GM20000 (cell line): Measurements from ENCODE around the gene IL3.

Source experiments
- DNase-seq: peaks from one replicate; pipeline ENCODE4 v3.0.0; 2012; ENCODE audit warnings: low spot score
- TF ChIP-seq, protein P1 (sequence below): IDR thresholded peaks from 2 replicates; pipeline ENCODE4 v1.5.1; 2012; ENCODE audit warnings: mild to moderate bottlenecking, control low read depth; ENCODE audit errors: extremely low read depth, missing control alignments

The IL3 gene, protein sequence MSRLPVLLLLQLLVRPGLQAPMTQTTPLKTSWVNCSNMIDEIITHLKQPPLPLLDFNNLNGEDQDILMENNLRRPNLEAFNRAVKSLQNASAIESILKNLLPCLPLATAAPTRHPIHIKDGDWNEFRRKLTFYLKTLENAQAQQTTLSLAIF

DNA sequence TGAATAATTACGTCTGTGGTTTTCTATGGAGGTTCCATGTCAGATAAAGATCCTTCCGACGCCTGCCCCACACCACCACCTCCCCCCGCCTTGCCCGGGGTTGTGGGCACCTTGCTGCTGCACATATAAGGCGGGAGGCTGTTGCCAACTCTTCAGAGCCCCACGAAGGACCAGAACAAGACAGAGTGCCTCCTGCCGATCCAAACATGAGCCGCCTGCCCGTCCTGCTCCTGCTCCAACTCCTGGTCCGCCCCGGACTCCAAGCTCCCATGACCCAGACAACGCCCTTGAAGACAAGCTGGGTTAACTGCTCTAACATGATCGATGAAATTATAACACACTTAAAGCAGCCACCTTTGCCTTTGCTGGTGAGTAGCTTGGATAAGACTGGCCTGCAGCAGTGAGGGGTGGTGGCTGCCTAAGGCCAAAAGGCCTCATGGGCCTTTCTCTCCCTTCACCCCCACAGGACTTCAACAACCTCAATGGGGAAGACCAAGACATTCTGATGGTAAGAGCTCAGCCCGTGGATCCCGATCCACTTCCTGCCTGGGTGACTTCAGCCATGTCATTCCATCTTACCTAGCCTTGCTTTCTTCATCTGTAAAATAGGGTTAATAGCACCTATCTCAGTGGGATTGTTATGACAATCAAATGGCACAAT, at the start of gene IL3:
IL3 (plus strand) TSS at position 155 of the 661 bp plus-strand sequence; CDS start at position 207, 52 bp downstream.
- TF ChIP-seq, protein P1, sequence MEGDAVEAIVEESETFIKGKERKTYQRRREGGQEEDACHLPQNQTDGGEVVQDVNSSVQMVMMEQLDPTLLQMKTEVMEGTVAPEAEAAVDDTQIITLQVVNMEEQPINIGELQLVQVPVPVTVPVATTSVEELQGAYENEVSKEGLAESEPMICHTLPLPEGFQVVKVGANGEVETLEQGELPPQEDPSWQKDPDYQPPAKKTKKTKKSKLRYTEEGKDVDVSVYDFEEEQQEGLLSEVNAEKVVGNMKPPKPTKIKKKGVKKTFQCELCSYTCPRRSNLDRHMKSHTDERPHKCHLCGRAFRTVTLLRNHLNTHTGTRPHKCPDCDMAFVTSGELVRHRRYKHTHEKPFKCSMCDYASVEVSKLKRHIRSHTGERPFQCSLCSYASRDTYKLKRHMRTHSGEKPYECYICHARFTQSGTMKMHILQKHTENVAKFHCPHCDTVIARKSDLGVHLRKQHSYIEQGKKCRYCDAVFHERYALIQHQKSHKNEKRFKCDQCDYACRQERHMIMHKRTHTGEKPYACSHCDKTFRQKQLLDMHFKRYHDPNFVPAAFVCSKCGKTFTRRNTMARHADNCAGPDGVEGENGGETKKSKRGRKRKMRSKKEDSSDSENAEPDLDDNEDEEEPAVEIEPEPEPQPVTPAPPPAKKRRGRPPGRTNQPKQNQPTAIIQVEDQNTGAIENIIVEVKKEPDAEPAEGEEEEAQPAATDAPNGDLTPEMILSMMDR, result no peak
- no peak for DNase-seq

DNA sequence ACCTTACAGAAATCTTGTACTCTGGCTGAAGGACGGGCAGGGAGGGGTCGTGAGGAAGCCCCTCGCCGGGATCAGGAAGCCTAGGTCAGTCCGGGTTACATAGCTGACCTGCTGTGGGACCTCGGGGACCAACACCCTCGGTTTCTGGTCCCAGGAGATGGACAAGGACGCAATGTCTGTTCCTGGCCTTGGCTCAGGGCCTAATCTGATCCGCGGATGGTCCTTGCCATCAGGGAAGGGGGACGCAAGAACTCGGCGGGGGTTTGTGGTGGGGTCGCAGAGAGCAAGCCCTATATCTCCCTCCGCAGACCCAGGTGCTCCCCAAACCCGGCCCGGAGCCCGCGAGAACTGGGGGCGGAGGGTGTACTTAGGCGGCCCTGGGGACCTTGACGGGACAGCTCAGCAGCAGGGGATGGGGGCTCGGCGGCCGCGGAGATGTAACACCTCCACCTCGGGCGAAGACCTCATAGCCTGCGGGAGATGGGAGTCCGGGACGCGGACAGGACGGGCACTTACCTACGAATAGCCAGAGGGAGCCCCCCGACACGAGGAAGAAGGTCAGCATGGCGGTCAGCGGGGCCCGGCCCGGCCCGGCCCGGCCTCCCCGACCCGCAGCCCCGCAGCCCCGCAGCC, 49.4 kb upstream of the IL3 start:
- TF ChIP-seq, protein P1, result no peak
- peak; percentile 34 for DNase-seq

DNA sequence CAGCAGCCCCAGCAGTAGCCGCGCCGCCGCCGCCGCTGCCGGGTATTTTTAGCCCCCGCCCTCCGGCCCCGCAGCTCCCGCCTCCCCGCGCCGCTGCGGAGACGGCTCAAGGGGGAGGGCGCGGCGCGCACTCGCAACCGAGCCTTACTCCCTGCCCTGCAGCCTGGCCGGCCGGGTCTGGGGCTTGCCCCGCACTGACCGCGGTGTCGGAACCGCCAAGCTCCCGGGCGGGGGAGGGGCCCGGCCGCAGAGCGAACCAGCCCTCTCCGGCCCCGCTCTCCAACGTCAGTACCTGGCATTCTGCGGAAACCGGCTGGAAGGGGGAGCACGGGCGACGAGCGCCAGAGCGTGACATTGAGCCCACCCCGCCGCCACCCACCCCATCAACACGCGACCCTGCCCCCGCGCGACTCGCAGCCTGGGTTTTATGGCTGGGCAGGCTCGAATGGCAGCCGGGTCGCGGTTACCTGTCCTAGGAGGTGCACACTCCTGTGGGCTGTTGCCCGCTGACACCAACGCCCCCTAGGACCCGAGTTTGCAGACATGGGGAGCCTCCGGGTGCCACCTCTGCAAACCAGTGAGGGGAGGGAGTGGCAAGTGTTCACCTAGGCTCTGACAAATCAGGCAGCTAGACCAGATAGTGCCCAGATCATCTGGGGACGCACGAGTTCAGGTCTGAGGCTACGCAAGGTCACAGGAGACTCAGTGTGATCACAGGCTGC, 48.7 kb upstream of the IL3 start, which contains the start of gene ACSL6:
ACSL6 (minus strand) TSS at position 37 of the 722 bp plus-strand sequence. CDS start 105 bp downstream, outside the sequence.
- TF ChIP-seq, protein P1, result no peak
- DNase-seq, result peak; percentile 35

DNA sequence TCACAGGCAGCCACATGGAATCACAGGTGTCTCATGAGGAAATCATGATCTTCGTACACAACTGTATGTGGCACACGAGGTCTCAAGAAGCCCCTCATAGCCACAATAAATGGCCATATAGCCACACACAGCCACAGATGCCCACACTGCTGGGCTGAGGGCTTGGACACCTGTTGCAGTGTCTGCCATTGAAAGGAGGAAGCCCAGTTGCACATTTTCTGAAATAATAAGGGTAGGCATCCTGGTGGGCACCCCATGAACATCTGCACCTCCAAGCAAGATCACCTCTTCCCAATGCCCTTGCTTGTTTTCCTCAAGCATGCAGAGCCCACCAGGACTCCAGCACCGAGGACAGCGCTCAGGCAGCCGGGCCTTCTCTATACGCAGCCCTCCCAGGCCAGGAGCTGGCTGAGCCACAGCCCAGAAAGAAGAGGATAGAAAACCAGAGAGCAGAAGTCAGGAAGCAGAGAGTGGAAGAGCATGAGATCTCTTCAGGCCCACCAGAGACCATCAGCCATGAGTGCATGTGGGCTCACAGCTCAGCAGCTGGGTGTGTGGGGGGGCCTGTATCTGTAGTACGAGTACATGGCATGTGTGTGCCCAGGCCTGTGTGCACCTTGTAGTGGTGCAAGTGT, 48.0 kb upstream of the IL3 start:
- peak; percentile 41 for DNase-seq

DNA sequence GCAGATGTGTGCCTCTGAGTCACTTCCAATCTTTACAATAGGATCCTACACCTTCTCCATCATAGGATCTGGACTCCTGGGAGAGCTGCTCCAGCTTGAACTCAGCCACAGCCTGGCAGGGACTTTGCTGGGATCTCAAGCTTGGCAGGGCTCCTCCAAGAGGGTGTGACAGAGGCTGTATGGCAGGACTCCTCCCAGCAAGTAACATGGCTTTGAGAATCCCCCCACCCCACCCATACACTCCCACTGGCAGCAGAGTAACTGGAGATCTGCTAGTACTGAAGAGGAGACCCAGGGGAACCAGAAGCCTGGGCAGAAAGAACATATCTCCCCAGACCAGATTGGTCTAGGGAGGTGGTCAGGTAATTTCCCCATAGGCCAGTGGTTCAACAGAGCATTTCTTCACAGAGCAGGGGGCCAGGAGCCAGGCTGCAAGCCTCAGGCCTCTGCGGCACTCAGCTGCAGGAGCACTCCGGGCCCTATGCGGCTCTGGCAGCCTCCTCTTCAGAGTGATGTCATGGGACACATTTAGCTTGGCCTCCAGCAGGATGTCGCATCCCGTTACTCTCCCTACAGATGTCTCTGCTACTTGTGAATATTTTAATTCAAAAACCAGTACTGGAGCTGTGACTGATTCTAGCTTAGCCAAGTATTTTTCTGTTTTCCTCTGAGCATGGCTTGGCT, 47.3 kb upstream of the IL3 start:
- DNase-seq, result no peak
- TF ChIP-seq, protein P1, result no peak

More for the DNA sequence above, 48.0 kb upstream of the IL3 start:
- TF ChIP-seq, protein P1, result no peak

DNA sequence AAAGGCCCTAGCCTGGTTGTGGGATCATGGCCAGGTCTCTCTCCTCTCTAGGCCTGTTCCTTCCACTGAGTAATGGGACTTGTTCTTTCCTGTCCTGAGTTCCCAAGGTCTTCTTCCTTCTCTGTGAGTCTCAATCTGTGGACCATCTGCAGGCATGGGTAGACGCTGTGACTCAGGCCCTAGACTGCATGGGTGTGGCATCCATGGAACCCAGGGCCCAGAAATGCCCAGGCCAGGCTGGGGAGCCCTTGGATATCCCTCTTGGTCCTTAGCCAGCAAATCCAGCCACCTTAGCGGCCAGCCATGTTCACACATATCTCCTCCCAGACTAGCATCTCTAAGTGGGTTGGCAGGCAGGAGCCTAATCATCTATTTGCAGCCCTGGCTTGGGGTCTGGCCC, 46.7 kb upstream of the IL3 start:
- no peak for DNase-seq
- TF ChIP-seq, protein P1, result no peak
